Activated naive CD4-positive, alpha-beta T cell treated with anti-CD3 and anti-CD28 coated beads for 36 hours (primary cell): ENCODE measurements around the gene NAV2. TPM values are rescaled to one million over a fixed set of nuclear protein-coding genes. Genes with fewer than 3 reads are reported as not detected.

ENCODE experiments used
- CTCF ChIA-PET: fragments of 350-600 bp; sonication (Branson Sonifier 250); formaldehyde crosslinking; loops from one replicate; lab custom pipeline; 2021; ENCODE audit warnings: antibody characterized with exemption; lab: Charles Lee
- DNase-seq: peaks from one replicate; pipeline ENCODE4 v3.0.0-alpha.2; 2020
- H3K27ac Mint-ChIP-seq: one replicate; pipeline ENCODE4 v1.8.0; 2021; ENCODE audit warnings: mild to moderate bottlenecking, mixed read lengths
- H3K27me3 Mint-ChIP-seq: one replicate; pipeline ENCODE4 v1.8.0; 2021; ENCODE audit warnings: low read depth, mixed read lengths
- H3K36me3 Mint-ChIP-seq: one replicate; pipeline ENCODE4 v1.8.0; 2021; ENCODE audit warnings: low read depth, mixed read lengths
- H3K4me1 Mint-ChIP-seq: one replicate; pipeline ENCODE4 v1.8.0; 2021; ENCODE audit warnings: low read depth, mixed read lengths
- H3K4me3 Mint-ChIP-seq: one replicate; pipeline ENCODE4 v1.8.0; 2021; ENCODE audit warnings: mild to moderate bottlenecking, moderate library complexity, mixed read lengths
- H3K9me3 Mint-ChIP-seq: one replicate; pipeline ENCODE4 v1.8.0; 2021; ENCODE audit warnings: mixed read lengths
- intact Hi-C: fragments of 100-400 bp; cut with micrococcal nuclease; formaldehyde crosslinking; loops from one replicate; pipeline ENCODE4 v1.15.1; 2023
- total RNA-seq, 2 experiments: library from RNA; stranded (reverse); gene quantifications; one replicate each; pipeline ENCODE4 v1.2.3, GENCODE V29; 2021

The NAV2 gene
- total RNA-seq, 2 experiments from 2014 or later = 0.20 to 0.41 TPM

DNA sequence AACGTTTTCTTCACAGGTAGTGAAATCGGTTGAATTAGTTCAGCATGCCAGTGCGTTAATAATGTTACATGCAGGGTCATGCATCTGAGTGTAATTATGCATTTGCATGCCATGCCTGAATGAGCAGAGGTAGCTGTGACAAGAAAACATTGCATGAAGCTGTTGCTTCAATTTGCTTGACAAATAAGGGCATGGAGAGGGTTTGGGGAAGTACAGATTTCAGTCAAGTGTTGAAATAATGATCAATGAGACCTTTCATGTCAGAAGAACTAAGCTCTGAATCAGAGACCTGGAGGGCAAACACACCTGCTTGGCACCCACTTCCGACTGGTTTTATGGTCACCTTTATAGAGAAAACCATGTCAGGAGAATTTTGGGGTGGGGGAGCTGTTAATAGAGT lies 226.2 kb downstream of the NAV2 start:
- no peaks in the 10 kb centered on the region for H3K9me3 Mint-ChIP-seq

DNA sequence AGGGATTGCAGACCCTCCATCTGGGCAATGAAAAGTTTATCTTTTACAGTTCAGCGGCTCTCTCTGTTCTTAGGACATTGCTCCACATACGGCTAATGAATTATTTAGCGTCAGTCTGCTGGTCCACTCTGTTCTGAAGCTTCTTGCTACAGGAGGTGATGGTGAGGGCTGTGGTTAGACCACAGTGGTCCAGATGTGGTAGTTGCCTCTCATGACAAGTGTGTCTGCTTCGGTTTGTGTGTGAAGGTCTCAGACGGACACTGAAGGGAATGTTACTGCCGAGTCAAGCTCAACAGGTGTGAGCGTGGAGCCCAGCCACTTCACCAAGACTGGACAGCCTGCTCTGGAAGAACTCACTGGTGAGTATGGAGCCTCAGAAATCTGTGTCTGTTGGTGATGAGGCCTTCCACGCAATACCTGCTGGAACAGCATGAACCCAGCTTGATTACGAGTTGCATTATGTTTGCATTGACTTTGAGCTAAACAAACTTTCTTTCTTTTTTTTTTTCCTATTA lies 226.8 kb downstream of the NAV2 start:
- H3K4me1 Mint-ChIP-seq = no peaks in the 10 kb centered on the region
- H3K9me3 Mint-ChIP-seq = no peaks in the 10 kb centered on the region
- intact Hi-C loops = loop anchor here (2.0 to 5.0 kb wide), 2 partner anchors 193 to 415 kb away; no protein-coding TSS in a partner anchor
- H3K27me3 Mint-ChIP-seq = peaks cover 4% of the 10 kb centered on the region
- no peak for DNase-seq
- no peak overlapping the region for H3K27ac Mint-ChIP-seq
- no peak overlapping the region for H3K4me3 Mint-ChIP-seq
- CTCF ChIA-PET = interaction anchor here (0.9 to 3.6 kb wide), 4 partner anchors 9 to 194 kb away, joined by 3 to 16 read pairs (median 4); no protein-coding TSS in a partner anchor
- no peaks in the 10 kb centered on the region for H3K36me3 Mint-ChIP-seq

More for the DNA sequence above, 226.2 kb downstream of the NAV2 start:
- CTCF ChIA-PET = interaction anchor here (0.9 to 3.6 kb wide), 4 partner anchors 8 to 194 kb away, joined by 3 to 16 read pairs (median 4); no protein-coding TSS in a partner anchor
- H3K27me3 Mint-ChIP-seq = peaks cover 4% of the 10 kb centered on the region
- H3K36me3 Mint-ChIP-seq = no peaks in the 10 kb centered on the region
- no peak for DNase-seq
- H3K4me1 Mint-ChIP-seq = no peaks in the 10 kb centered on the region
- no peak overlapping the region for H3K27ac Mint-ChIP-seq
- H3K4me3 Mint-ChIP-seq = no peak overlapping the region
- intact Hi-C loops = loop anchor here (1.0 to 5.0 kb wide), 4 partner anchors 172 to 416 kb away; no protein-coding TSS in a partner anchor

DNA sequence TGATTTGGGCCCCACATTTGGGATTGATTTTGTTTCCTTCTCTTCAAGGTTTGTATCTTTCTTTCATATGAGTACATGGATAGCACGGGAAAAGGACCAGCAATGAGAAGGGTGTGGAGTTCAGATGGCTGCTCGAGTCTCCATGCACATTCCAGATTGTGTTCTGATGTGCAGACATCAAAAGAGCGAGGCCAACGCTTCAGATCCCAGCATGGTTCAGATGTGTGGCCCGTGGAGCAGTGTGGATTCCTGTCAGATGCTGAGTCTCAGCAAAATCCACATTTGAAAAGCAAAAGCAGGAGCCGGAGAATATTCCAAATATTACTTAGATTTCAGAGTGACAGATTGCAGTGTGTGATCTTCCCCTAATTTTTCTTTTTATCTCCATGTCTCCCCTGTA lies 228.2 kb downstream of the NAV2 start:
- intact Hi-C loops = no loop called here
- H3K27me3 Mint-ChIP-seq = peaks cover 7% of the 10 kb centered on the region
- H3K36me3 Mint-ChIP-seq = no peaks in the 10 kb centered on the region
- no peak overlapping the region for H3K27ac Mint-ChIP-seq
- no peak overlapping the region for H3K4me3 Mint-ChIP-seq
- no peaks in the 10 kb centered on the region for H3K4me1 Mint-ChIP-seq
- no peaks in the 10 kb centered on the region for H3K9me3 Mint-ChIP-seq
- DNase-seq = no peak
- CTCF ChIA-PET = interaction anchor here (1.2 to 3.6 kb wide), 2 partner anchors 10 to 23 kb away, joined by 3 to 16 read pairs; no protein-coding TSS in a partner anchor

DNA sequence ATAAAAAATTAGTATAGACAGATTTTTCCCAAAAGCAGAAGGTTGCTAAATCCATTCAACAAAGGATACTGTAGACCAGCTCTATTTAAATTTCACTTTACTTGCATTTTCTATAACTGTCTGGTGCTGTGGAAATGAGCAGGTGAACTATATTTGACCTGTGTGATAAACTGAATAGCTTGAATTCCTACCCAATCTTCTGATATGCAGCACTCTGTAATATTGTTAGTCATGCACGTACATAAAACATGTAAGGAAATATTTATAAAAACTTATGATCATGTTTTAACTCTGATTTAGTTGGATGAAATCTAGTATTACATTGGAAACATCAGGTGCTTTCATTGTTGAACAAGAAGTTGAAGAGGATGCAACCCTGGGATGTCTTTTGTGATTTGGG lies 234.0 kb downstream of the NAV2 start:
- DNase-seq = no peak
- Mint-ChIP-seq H3K27ac (no peak overlapping the region), H3K9me3 (no peaks in the 10 kb centered on the region), H3K36me3 (no peaks in the 10 kb centered on the region), H3K4me3 (no peak overlapping the region), H3K27me3 (peaks cover 6% of the 10 kb centered on the region), H3K4me1 (peaks cover 2% of the 10 kb centered on the region)
- intact Hi-C loops = no loop called here
- CTCF ChIA-PET = interaction anchor here (1.0 to 2.0 kb wide), 2 partner anchors 165 to 186 kb away, joined by 4 to 6 read pairs; no protein-coding TSS in a partner anchor

DNA sequence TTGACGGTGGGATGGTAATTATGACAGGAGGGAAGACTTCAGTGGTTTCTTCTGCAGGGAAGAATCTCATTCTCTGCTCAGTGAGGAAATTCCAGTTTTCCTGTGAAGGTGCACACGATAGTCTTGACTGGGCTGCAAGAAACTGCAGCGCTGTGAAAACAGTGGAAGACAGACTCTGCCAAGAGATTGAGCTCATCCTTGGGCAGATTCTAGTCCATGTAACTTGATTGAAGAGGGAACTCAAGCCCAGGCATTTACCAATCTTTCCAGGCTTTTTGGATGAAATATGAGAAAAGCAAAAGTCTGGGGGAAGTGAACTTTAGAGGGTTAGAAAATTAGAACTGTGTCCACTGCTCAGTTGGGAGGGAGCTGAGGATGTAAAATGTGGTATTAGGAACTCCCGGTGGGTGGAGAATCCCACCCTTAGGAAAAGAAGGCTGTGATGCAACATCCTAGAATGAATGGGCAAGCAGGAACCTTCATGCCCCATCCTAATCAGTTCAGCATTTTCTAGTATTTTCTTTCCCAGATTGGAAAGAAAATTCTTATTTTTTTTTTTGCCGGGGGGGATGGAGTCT lies 235.0 kb downstream of the NAV2 start:
- H3K9me3 Mint-ChIP-seq = no peaks in the 10 kb centered on the region
- H3K36me3 Mint-ChIP-seq = no peaks in the 10 kb centered on the region
- H3K27me3 Mint-ChIP-seq = peaks cover 4% of the 10 kb centered on the region
- peaks cover 5% of the 10 kb centered on the region for H3K4me1 Mint-ChIP-seq
- no peak for DNase-seq
- H3K27ac Mint-ChIP-seq = no peak overlapping the region
- intact Hi-C loops = no loop called here
- CTCF ChIA-PET = interaction anchor here (2.0 kb wide), 1 partner anchor 164 kb away, joined by 6 read pairs; no protein-coding TSS in a partner anchor
- H3K4me3 Mint-ChIP-seq = no peak overlapping the region

DNA sequence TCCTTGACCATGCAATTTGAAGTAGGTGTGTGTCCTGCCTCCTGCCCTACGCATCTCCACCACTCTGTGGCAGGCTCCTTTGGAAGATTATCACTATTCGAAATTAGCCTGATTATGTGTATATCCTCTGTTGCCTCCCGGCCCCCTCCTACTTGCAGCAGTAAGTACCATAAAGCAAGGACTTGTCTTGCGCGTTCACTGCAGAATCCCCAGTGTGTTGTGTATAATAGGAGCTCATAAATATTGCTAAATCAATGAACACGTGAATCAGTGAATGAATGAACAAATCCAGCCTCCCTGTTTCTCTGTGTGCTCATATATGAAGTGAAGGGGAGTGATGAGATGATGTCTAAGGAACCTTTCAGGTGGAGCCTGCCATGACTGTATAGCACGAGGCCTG lies 237.0 kb downstream of the NAV2 start:
- Mint-ChIP-seq H3K4me3 (no peak overlapping the region), H3K27ac (no peak overlapping the region), H3K9me3 (no peaks in the 10 kb centered on the region), H3K36me3 (no peaks in the 10 kb centered on the region), H3K27me3 (peaks cover 5% of the 10 kb centered on the region), H3K4me1 (peaks cover 5% of the 10 kb centered on the region)
- CTCF ChIA-PET = interaction anchor here (0.7 to 3.7 kb wide), 9 partner anchors 9 to 343 kb away, joined by 3 to 16 read pairs (median 5); no protein-coding TSS in a partner anchor
- intact Hi-C loops = loop anchor here (5.0 kb wide), 1 partner anchor 388 kb away; no protein-coding TSS in a partner anchor
- no peak for DNase-seq

DNA sequence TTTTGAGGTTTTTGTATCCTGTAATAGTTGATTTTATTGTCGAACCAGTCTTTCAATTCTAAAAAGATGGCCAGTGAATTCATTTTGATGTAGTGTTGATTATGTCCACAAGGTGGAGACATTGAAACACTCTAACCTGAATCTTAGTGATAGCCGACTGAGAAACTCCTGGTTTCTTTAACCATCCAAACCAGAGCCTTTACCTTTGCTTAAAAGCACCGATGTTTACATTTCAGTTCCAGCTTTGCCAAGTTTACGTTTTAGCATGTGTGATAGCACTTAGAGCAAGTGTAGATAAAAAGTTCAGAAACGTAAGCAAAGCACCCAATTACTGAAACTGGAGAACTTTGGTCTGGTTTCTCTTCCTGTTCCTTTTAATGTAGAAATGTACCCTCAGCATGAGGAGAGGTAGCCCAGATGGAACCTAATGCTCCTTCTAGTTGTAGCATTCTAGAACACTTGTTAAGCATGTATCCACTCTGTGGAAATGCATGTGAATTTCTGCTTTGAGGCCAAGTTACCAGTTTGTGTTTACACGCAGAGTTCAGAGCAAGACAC lies 239.0 kb downstream of the NAV2 start:
- peak overlapping the region; percentile 19 for H3K4me3 Mint-ChIP-seq
- no peak for DNase-seq

DNA sequence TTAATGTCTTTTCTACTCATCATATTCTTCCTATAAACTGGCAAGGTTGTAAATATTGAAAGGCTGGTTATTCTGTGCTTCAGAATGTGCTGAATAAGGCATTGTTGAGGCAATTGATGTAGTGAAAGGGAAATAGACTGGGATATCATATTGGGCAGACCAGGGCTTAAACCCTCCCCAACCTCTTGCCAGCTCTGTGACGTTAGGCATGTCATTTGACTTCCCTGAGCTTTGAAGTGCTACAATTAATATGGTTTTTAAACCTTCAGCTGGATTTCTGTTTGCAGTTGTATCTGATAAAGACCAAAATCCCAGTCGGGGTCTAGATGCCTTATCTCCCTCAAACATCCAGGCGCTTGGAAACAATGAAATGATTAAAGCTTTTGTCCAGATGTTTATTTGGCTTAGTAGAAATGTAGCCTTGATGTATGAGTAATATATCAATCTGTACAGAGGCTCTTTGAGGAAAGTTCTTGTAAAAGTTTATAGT lies 239.5 kb downstream of the NAV2 start:
- no peak for DNase-seq
- Mint-ChIP-seq H3K36me3 (no peaks in the 10 kb centered on the region), H3K9me3 (no peaks in the 10 kb centered on the region), H3K4me3 (no peak overlapping the region), H3K27ac (no peak overlapping the region), H3K4me1 (peaks cover 5% of the 10 kb centered on the region), H3K27me3 (peaks cover 2% of the 10 kb centered on the region)
- intact Hi-C loops = loop anchor here (5.0 kb wide), 1 partner anchor 385 kb away; no protein-coding TSS in a partner anchor
- CTCF ChIA-PET = interaction anchor here (0.6 to 3.7 kb wide), 8 partner anchors 12 to 438 kb away, joined by 3 to 16 read pairs (median 6); no protein-coding TSS in a partner anchor

More for the DNA sequence above, 239.0 kb downstream of the NAV2 start:
- CTCF ChIA-PET = interaction anchor here (0.6 to 3.7 kb wide), 11 partner anchors 11 to 439 kb away, joined by 3 to 16 read pairs (median 5); no protein-coding TSS in a partner anchor
- Mint-ChIP-seq H3K27ac (no peak overlapping the region), H3K9me3 (no peaks in the 10 kb centered on the region), H3K36me3 (no peaks in the 10 kb centered on the region), H3K4me1 (peaks cover 5% of the 10 kb centered on the region), H3K27me3 (peaks cover 2% of the 10 kb centered on the region)
- intact Hi-C loops = loop anchor here (1.0 to 5.0 kb wide), 5 partner anchors 160 to 403 kb away; no protein-coding TSS in a partner anchor

DNA sequence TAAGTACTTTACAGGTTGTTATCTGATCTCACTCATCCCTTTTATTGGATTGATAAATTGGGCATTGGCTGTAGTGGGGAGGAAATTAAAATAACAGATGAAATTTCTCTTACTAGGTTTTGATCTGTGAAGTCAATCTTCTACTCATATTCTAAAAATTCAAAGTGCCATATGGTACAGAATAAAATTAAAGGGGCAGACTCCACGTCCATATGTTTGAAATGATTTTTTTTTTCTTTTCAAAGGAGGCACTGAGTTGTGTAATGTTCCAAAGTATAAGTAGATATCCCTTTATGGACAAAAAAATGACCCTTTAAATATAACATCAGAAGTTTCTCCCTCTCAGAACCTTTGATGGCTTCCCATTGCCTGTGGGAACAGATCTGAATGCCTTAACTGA lies 240.3 kb downstream of the NAV2 start:
- CTCF ChIA-PET = interaction anchor here (1.1 to 3.7 kb wide), 5 partner anchors 12 to 179 kb away, joined by 4 to 16 read pairs (median 10); no protein-coding TSS in a partner anchor
- intact Hi-C loops = loop anchor here (5.0 kb wide), 1 partner anchor 384 kb away; no protein-coding TSS in a partner anchor
- Mint-ChIP-seq H3K4me1 (peaks cover 5% of the 10 kb centered on the region), H3K9me3 (no peaks in the 10 kb centered on the region), H3K27me3 (peaks cover 2% of the 10 kb centered on the region), H3K27ac (no peak overlapping the region), H3K36me3 (no peaks in the 10 kb centered on the region), H3K4me3 (no peak overlapping the region)
- DNase-seq = no peak

DNA sequence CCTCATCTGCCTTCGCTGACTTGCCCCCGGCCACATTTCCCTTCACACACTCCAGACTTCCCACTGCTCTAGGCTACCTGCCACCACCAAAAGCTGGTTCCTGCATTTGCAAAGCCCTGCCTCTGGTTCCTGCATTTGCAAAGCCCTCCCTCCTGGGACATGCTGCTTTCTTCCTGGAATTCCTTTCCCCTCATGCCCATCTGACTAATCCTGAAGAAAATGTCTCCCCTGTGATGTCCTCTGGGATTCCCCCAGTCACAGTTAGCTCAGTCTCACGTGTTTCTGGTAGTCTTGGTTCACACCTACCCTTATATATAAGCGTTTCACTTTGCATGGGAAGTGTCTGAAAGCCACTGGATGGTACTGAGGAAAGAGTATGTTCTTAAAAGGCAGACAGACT lies 240.7 kb downstream of the NAV2 start:
- Mint-ChIP-seq H3K27me3 (peaks cover 2% of the 10 kb centered on the region), H3K36me3 (no peaks in the 10 kb centered on the region), H3K27ac (no peak overlapping the region), H3K4me3 (no peak overlapping the region), H3K9me3 (no peaks in the 10 kb centered on the region), H3K4me1 (peaks cover 5% of the 10 kb centered on the region)
- intact Hi-C loops = loop anchor here (5.0 kb wide), 1 partner anchor 384 kb away; no protein-coding TSS in a partner anchor
- CTCF ChIA-PET = interaction anchor here (0.7 to 2.2 kb wide), 6 partner anchors 10 to 179 kb away, joined by 3 to 12 read pairs (median 4); no protein-coding TSS in a partner anchor
- DNase-seq = no peak

DNA sequence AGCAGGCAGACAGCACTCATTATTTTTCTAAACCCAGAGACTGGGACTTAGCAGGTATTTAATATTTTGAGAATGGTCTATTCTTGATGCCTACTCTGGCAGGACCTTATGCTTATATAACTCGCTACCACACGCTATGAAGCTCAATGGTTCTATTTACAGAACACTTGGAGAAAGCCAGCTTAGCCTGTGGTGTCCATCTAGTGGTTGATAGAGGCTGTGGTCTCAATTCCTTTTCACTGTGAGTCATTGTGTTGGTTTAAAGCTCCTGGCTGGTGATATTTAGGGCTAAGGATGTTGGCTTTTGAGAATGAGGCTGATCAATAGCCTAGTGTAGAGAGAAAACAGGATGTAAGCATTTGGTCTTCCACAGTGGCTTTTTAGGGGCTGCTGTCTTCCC lies 241.3 kb downstream of the NAV2 start:
- no peak overlapping the region for H3K4me3 Mint-ChIP-seq
- intact Hi-C loops = loop anchor here (5.0 kb wide), 1 partner anchor 383 kb away; no protein-coding TSS in a partner anchor
- no peaks in the 10 kb centered on the region for H3K9me3 Mint-ChIP-seq
- H3K27me3 Mint-ChIP-seq = peaks cover 2% of the 10 kb centered on the region
- no peaks in the 10 kb centered on the region for H3K36me3 Mint-ChIP-seq
- DNase-seq = no peak
- CTCF ChIA-PET = interaction anchor here (0.7 to 1.3 kb wide), 5 partner anchors 9 to 567 kb away, joined by 3 to 4 read pairs (median 3); no protein-coding TSS in a partner anchor
- peaks cover 5% of the 10 kb centered on the region for H3K4me1 Mint-ChIP-seq
- H3K27ac Mint-ChIP-seq = no peak overlapping the region
